ENCODE data around the gene CACNA1H. TPM values are rescaled to one million over a fixed set of nuclear protein-coding genes. Genes with fewer than 3 reads are reported as not detected.
A peak's percentile ranks its signal among the peaks of the same experiment; 100 is the strongest.
"Not testable (repeated sequence)": the region's sequence is repeated elsewhere in the genome, so short reads cannot be mapped to it uniquely, and the experiment has no call there.

CACNA1H gene
- total and polyA plus RNA-seq, 7 donors = 0.46 to 181 (median 37.0) TPM

GRCh38 chr16:1188432-1189189 lies 35.7 kb downstream of the CACNA1H start:
- H3K27ac ChIP-seq = peak overlapping the region in 3 of 4 donors; percentile 43 to 87 (median 67)
- peaks cover 0 to 6% (median 2%) of the 10 kb centered on the region in 4 donors for H3K36me3 ChIP-seq
- no peaks in the 10 kb centered on the region for H3K9me3 ChIP-seq
- 43 to 50% methylated on average over 32 of the region's 32 CpGs for WGBS, 2 donors
- H3K4me1 ChIP-seq = peaks cover 0 to 68% (median 58%) of the 10 kb centered on the region in 4 donors
- DNase-seq = peak; percentile 82
- TF ChIP-seq CTCF (IDR thresholded peaks at IDR 0.05) (peak in 2 of 4 experiments; percentile 7 to 37), POLR2A (IDR thresholded peaks at IDR 0.05) (no peak), POLR2AphosphoS5 (IDR thresholded peaks at IDR 0.05) (peak in 1 of 4 donors; percentile 10)
- no peaks in the 10 kb centered on the region for H3K27me3 ChIP-seq
- intact Hi-C loops (cut with DNase I) = no loop called here
- no peak overlapping the region for H3K4me3 ChIP-seq

GRCh38 chr16:1189455-1189854 lies 36.5 kb downstream of the CACNA1H start:
- TF ChIP-seq EP300 (IDR thresholded peaks at IDR 0.05) (no peak), POLR2A (IDR thresholded peaks at IDR 0.05) (no peak), POLR2AphosphoS5 (IDR thresholded peaks at IDR 0.05) (no peak), CTCF (IDR thresholded peaks at IDR 0.05) (no peak)
- no peak for DNase-seq
- intact Hi-C loops (cut with DNase I) = no loop called here
- H3K27ac ChIP-seq = peak overlapping the region; percentile 8 to 90 (median 68)
- 68 to 72% methylated on average over 7 of the region's 7 CpGs for WGBS, 2 donors
- no peaks in the 10 kb centered on the region for H3K27me3 ChIP-seq
- peaks cover 0 to 6% (median 2%) of the 10 kb centered on the region in 4 donors for H3K36me3 ChIP-seq
- no peak overlapping the region for H3K4me3 ChIP-seq
- H3K4me1 ChIP-seq = peaks cover 0 to 68% (median 58%) of the 10 kb centered on the region in 4 donors
- no peaks in the 10 kb centered on the region for H3K9me3 ChIP-seq

- H3K4me3 ChIP-seq; H3K27me3 ChIP-seq; H3K36me3 ChIP-seq; DNase-seq; intact Hi-C loops (cut with DNase I); H3K9me3 ChIP-seq: not testable (repeated sequence)
- 84 to 89% methylated on average over 11 of the region's 11 CpGs for WGBS, 2 donors
- H3K27ac ChIP-seq = peak overlapping the region; percentile 50 to 90 (median 70)
- peaks cover 0 to 69% (median 54%) of the 10 kb centered on the region in 4 donors for H3K4me1 ChIP-seq
These were observed 37.9 kb downstream of the CACNA1H start for GRCh38 chr16:1190789-1191188.

GRCh38 chr16:1192384-1193073 lies 39.6 kb downstream of the CACNA1H start:
- H3K27ac ChIP-seq = peak overlapping the region; percentile 79 to 90 (median 85)
- H3K4me3 ChIP-seq = no peak overlapping the region
- TF ChIP-seq POLR2A (IDR thresholded peaks at IDR 0.05) = no peak
- TF ChIP-seq POLR2AphosphoS5 (IDR thresholded peaks at IDR 0.05) = peak in 1 of 4 donors; percentile 15
- DNase-seq = no peak
- 72 to 74% methylated on average over 9 of the region's 9 CpGs for WGBS, 2 donors
- H3K4me1 ChIP-seq = peaks cover 0 to 62% (median 52%) of the 10 kb centered on the region in 4 donors
- no peaks in the 10 kb centered on the region for H3K9me3 ChIP-seq
- intact Hi-C loops (cut with DNase I) = no loop called here
- no peaks in the 10 kb centered on the region for H3K27me3 ChIP-seq
- peaks cover 0 to 14% (median 6%) of the 10 kb centered on the region in 4 donors for H3K36me3 ChIP-seq

GRCh38 chr16:1193143-1193824 lies 40.4 kb downstream of the CACNA1H start:
- H3K9me3 ChIP-seq = no peaks in the 10 kb centered on the region
- peak overlapping the region; percentile 79 to 90 (median 85) for H3K27ac ChIP-seq
- intact Hi-C loops (cut with DNase I) = no loop called here
- H3K27me3 ChIP-seq = no peaks in the 10 kb centered on the region
- H3K4me1 ChIP-seq = peaks cover 0 to 61% (median 52%) of the 10 kb centered on the region in 4 donors
- H3K4me3 ChIP-seq = no peak overlapping the region
- 45 to 63% methylated on average over 30 of the region's 30 CpGs for WGBS, 2 donors
- H3K36me3 ChIP-seq = peaks cover 0 to 15% (median 6%) of the 10 kb centered on the region in 4 donors
- DNase-seq = peak; percentile 92
- TF ChIP-seq CTCF (IDR thresholded peaks at IDR 0.05) (no peak), POLR2AphosphoS5 (IDR thresholded peaks at IDR 0.05) (peak; percentile 19 to 77 (median 61)), POLR2A (IDR thresholded peaks at IDR 0.05) (no peak), EP300 (IDR thresholded peaks at IDR 0.05) (peak in 1 of 4 donors; percentile 64)
